ENCODE results near the gene YIF1A. TPM values are rescaled to one million over a fixed set of nuclear protein-coding genes. Genes with fewer than 3 reads are reported as not detected.

The YIF1A gene
- total and polyA plus RNA-seq, 4 donors, result 93.0 to 136 (median 117) TPM

DNA sequence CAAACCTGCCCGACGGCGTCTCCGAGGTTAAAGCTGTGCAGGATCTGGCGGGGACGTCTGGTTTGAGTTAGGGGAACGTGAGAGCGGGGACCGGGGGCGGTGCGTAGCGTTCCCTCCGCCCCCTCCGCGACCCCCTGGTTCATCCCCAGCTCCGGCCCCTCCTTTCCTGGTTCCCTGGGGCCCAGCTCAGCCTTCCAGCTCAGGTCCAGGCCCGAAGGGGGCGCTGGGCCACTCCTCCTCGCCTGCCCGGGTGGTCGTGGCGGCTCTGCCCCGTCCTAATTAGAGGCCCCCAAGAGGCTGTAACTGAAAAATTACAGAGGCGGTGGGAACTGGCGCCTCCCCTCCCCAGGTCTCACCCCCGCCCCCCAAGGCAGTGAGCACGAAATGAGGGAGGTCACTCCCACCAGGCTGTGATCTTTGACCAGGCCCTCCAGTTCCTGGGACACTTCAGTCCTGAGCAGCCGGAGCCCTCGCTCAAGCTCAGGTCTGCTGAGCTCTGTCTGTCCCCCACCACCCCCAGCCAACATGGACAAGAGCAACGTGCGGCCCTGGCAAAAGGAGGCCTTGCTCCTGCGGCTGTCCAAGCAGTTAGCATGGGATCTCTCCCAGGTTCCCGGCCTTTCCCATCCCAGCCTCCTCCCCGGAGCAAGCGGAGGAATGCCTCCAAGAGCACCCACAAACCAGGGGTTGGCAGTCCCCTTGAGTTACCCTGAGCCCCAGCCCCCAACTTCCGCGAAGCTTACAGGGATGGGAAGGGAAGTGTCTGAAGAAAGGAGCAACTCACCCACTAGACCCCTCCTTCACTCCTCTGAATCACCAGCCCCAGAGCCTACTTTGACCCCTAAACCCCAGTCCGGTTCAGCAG lies 24.6 kb upstream of the YIF1A start:
- Histone ChIP-seq H3K36me3 (ENCODE audit: control insufficient read depth in 4 of 4, insufficient read depth in 3 of 4, low read depth in 1 of 4, low read length in 3 of 4) (no peaks in the 10 kb centered on the region), H3K4me1 (ENCODE audit: control insufficient read depth in 4 of 4, insufficient read depth in 4 of 4, low read length in 3 of 4) (peaks cover 7 to 20% (median 12%) of the 10 kb centered on the region in 4 donors), H3K9ac (ENCODE audit: low read depth in 1 of 2, low read length in 2 of 2) (peak overlapping the region in 1 of 2 donors; percentile 37), H3K9me3 (ENCODE audit: control insufficient read depth in 4 of 4, low read length in 3 of 4) (no peaks in the 10 kb centered on the region), H3K27me3 (ENCODE audit: control insufficient read depth in 4 of 4, insufficient read depth in 4 of 4, low read length in 3 of 4) (no peaks in the 10 kb centered on the region), H3K4me3 (ENCODE audit: low read depth in 1 of 3, low read length in 3 of 3) (no peak overlapping the region), H3K27ac (ENCODE audit: low read depth in 1 of 2, low read length in 2 of 2) (peak overlapping the region; percentile 28 to 86)
- DNase-seq (ENCODE audit: low spot score), result peak; percentile 49
- 57% methylated on average over 38 of the region's 38 CpGs for WGBS
- TF ChIP-seq, protein P1, sequence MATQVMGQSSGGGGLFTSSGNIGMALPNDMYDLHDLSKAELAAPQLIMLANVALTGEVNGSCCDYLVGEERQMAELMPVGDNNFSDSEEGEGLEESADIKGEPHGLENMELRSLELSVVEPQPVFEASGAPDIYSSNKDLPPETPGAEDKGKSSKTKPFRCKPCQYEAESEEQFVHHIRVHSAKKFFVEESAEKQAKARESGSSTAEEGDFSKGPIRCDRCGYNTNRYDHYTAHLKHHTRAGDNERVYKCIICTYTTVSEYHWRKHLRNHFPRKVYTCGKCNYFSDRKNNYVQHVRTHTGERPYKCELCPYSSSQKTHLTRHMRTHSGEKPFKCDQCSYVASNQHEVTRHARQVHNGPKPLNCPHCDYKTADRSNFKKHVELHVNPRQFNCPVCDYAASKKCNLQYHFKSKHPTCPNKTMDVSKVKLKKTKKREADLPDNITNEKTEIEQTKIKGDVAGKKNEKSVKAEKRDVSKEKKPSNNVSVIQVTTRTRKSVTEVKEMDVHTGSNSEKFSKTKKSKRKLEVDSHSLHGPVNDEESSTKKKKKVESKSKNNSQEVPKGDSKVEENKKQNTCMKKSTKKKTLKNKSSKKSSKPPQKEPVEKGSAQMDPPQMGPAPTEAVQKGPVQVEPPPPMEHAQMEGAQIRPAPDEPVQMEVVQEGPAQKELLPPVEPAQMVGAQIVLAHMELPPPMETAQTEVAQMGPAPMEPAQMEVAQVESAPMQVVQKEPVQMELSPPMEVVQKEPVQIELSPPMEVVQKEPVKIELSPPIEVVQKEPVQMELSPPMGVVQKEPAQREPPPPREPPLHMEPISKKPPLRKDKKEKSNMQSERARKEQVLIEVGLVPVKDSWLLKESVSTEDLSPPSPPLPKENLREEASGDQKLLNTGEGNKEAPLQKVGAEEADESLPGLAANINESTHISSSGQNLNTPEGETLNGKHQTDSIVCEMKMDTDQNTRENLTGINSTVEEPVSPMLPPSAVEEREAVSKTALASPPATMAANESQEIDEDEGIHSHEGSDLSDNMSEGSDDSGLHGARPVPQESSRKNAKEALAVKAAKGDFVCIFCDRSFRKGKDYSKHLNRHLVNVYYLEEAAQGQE (IDR thresholded peaks at IDR 0.05), result no peak
- TF ChIP-seq, protein P2, sequence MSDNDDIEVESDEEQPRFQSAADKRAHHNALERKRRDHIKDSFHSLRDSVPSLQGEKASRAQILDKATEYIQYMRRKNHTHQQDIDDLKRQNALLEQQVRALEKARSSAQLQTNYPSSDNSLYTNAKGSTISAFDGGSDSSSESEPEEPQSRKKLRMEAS (IDR thresholded peaks at IDR 0.05), result no peak

DNA sequence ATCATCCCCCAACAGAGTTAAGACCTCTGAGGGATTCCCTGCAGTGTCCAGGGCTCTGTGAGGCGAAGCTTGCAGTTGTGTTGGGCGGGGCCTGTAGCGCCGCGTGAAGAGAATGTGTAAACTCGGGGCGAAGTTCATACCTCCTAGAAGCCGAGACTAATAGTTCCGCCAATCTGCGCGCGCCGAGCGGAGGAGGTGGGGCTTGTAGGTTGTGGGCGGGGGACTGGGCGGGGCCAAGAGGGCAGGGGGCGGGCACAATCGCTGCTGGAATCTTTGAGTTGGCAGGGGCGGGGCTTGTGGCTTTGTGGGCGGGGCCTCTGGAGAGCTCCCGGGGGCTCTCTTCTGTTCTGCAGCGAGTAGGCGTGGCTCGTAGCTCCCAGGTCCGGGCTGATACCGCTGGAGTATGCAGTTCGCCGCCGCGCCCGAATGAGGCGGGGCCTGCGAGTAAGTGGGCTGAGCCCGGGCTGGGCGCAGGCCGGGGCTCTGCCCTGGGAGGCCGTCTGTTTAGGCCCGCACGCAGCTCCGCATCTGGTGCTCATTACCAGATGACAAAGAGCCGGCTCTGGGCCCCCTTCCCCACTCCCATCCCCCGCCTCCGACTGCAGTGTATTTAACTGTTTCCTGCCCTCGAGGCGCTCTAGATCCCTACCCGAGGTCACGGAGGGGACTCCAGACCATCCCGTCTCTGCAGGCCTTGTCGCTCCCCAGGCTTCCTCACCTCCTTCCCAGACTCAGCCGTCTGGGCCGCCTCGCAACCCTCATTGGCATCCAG lies 23.8 kb upstream of the YIF1A start:
- H3K9ac ChIP-seq (ENCODE audit: low read depth in 1 of 2, low read length in 2 of 2), result peak overlapping the region in 1 of 2 donors; percentile 37
- H3K9me3 ChIP-seq (ENCODE audit: control insufficient read depth in 4 of 4, low read length in 3 of 4), result no peaks in the 10 kb centered on the region
- H3K27ac ChIP-seq (ENCODE audit: low read depth in 1 of 2, low read length in 2 of 2), result peak overlapping the region; percentile 79 to 86
- TF ChIP-seq HNF4G (IDR thresholded peaks at IDR 0.05), result no peak
- TF ChIP-seq FOXA2 (IDR thresholded peaks at IDR 0.05), result no peak
- no peak for TF ChIP-seq RXRA (IDR thresholded peaks at IDR 0.05)
- peak; percentile 45 to 53 for TF ChIP-seq HNF4A (conservative IDR thresholded peaks at IDR 0.05)
- no peak for TF ChIP-seq RAD21 (IDR thresholded peaks at IDR 0.05)
- TF ChIP-seq, protein P3, sequence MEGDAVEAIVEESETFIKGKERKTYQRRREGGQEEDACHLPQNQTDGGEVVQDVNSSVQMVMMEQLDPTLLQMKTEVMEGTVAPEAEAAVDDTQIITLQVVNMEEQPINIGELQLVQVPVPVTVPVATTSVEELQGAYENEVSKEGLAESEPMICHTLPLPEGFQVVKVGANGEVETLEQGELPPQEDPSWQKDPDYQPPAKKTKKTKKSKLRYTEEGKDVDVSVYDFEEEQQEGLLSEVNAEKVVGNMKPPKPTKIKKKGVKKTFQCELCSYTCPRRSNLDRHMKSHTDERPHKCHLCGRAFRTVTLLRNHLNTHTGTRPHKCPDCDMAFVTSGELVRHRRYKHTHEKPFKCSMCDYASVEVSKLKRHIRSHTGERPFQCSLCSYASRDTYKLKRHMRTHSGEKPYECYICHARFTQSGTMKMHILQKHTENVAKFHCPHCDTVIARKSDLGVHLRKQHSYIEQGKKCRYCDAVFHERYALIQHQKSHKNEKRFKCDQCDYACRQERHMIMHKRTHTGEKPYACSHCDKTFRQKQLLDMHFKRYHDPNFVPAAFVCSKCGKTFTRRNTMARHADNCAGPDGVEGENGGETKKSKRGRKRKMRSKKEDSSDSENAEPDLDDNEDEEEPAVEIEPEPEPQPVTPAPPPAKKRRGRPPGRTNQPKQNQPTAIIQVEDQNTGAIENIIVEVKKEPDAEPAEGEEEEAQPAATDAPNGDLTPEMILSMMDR (IDR thresholded peaks at IDR 0.05; ENCODE audit: low read depth, low read length, missing input control), result no peak
- TF ChIP-seq, protein P4, sequence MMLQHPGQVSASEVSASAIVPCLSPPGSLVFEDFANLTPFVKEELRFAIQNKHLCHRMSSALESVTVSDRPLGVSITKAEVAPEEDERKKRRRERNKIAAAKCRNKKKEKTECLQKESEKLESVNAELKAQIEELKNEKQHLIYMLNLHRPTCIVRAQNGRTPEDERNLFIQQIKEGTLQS (IDR thresholded peaks at IDR 0.05), result no peak
- no peak for TF ChIP-seq GABPA (IDR thresholded peaks at IDR 0.05 in 1 of 2, conservative IDR thresholded peaks at IDR 0.05 in 1 of 2)
- no peak for TF ChIP-seq NR2F2 (IDR thresholded peaks at IDR 0.05)
- TF ChIP-seq SP1 (IDR thresholded peaks at IDR 0.05), result peak; percentile 27
- TF ChIP-seq YY1 (IDR thresholded peaks at IDR 0.05), result no peak
- TF ChIP-seq, protein P5, sequence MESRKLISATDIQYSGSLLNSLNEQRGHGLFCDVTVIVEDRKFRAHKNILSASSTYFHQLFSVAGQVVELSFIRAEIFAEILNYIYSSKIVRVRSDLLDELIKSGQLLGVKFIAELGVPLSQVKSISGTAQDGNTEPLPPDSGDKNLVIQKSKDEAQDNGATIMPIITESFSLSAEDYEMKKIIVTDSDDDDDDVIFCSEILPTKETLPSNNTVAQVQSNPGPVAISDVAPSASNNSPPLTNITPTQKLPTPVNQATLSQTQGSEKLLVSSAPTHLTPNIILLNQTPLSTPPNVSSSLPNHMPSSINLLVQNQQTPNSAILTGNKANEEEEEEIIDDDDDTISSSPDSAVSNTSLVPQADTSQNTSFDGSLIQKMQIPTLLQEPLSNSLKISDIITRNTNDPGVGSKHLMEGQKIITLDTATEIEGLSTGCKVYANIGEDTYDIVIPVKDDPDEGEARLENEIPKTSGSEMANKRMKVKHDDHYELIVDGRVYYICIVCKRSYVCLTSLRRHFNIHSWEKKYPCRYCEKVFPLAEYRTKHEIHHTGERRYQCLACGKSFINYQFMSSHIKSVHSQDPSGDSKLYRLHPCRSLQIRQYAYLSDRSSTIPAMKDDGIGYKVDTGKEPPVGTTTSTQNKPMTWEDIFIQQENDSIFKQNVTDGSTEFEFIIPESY (IDR thresholded peaks at IDR 0.05), result no peak
- no peak for TF ChIP-seq FOXA1 (IDR thresholded peaks at IDR 0.05)
- TF ChIP-seq EGR1 (IDR thresholded peaks at IDR 0.05; ENCODE audit: low read depth in 2 of 2), result peak in 1 of 2 donors; percentile 39
- TF ChIP-seq, protein P1 (IDR thresholded peaks at IDR 0.05), result no peak
- peak in 1 of 2 donors; percentile 76 for TF ChIP-seq JUND (IDR thresholded peaks at IDR 0.05)
- TF ChIP-seq TAF1 (conservative IDR thresholded peaks at IDR 0.05), result peak; percentile 1
- TF ChIP-seq, protein P2 (IDR thresholded peaks at IDR 0.05), result peak; percentile 30
- 5% methylated on average over 52 of the region's 52 CpGs for WGBS
- no peaks in the 10 kb centered on the region for H3K36me3 ChIP-seq (ENCODE audit: control insufficient read depth in 4 of 4, insufficient read depth in 3 of 4, low read depth in 1 of 4, low read length in 3 of 4)
- peaks cover 0 to 12% (median 5%) of the 10 kb centered on the region in 4 donors for H3K4me1 ChIP-seq (ENCODE audit: control insufficient read depth in 4 of 4, insufficient read depth in 4 of 4, low read length in 3 of 4)
- H3K27me3 ChIP-seq (ENCODE audit: control insufficient read depth in 4 of 4, insufficient read depth in 4 of 4, low read length in 3 of 4), result no peaks in the 10 kb centered on the region
- peak overlapping the region; percentile 44 to 63 (median 57) for H3K4me3 ChIP-seq (ENCODE audit: low read depth in 1 of 3, low read length in 3 of 3)
- DNase-seq (ENCODE audit: low spot score), result peak; percentile 100
